Measurements from ENCODE around the gene NDUFAF7. TPM values are rescaled to one million over a fixed set of nuclear protein-coding genes. Genes with fewer than 3 reads are reported as not detected.

NDUFAF7 gene
- total RNA-seq, 4 donors from 2014 or later = 1.9 to 21.6 (median 16.5) TPM

DNA sequence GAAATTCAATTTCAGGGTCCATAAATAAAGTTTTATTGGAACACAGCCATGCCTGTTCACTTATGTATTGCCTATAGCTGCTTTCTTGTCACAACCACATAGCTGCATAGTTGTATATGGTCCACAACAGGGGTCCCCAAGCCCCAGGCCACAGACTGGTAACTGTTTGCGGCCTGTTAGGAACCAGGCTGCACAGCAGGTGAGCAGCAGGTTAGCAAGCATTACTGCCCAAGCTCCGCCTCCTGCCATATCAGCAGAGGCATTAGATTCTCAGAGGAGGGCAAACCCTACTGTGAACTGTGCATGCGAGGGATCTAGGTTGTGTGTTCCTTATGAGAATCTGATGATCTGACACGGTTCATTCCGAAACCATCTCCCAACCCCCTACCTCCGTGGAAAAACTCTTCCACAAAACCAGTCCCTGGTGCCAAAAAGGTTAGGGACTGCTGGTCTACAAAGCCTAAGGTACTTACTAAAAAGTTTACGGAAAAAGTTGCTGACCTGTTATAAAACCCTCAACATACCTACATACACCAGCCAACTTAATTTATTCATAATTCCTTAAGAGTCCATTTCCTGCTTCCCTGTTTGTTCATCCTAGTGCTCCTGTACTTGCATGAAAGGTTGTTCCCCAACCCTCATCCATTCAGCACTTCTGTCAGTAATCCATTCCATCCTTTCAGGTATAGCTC is 40.1 kb downstream of the NDUFAF7 start:
- 80 to 85% methylated on average over 1 to 7 of the region's 7 CpGs for WGBS, 2 donors (ENCODE audit: low coverage in 1 of 2)
- intact Hi-C loops (cut with DNase I; ENCODE audit: low total_unique reads) (no loop called here), in situ Hi-C loops (cut with MboI; ENCODE audit: low pct_ligation_motif_present in 1 of 4, low pct_unique_long_range_greater_than_20kb in 1 of 4, low sequenced_read_pairs in 3 of 4) (no loop called here)
- no peak overlapping the region for H3K4me3 ChIP-seq
- no peaks in the 10 kb centered on the region for H3K9me3 ChIP-seq
- peaks cover 0 to 30% (median 8%) of the 10 kb centered on the region in 4 donors for H3K36me3 ChIP-seq
- DNase-seq = no peak
- TF ChIP-seq POLR2AphosphoS5 (IDR thresholded peaks at IDR 0.05) = no peak
- no peak for TF ChIP-seq EP300 (IDR thresholded peaks at IDR 0.05; ENCODE audit: low read depth)
- TF ChIP-seq, protein P1, sequence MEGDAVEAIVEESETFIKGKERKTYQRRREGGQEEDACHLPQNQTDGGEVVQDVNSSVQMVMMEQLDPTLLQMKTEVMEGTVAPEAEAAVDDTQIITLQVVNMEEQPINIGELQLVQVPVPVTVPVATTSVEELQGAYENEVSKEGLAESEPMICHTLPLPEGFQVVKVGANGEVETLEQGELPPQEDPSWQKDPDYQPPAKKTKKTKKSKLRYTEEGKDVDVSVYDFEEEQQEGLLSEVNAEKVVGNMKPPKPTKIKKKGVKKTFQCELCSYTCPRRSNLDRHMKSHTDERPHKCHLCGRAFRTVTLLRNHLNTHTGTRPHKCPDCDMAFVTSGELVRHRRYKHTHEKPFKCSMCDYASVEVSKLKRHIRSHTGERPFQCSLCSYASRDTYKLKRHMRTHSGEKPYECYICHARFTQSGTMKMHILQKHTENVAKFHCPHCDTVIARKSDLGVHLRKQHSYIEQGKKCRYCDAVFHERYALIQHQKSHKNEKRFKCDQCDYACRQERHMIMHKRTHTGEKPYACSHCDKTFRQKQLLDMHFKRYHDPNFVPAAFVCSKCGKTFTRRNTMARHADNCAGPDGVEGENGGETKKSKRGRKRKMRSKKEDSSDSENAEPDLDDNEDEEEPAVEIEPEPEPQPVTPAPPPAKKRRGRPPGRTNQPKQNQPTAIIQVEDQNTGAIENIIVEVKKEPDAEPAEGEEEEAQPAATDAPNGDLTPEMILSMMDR (IDR thresholded peaks at IDR 0.05) = no peak
- no peak for TF ChIP-seq POLR2A (IDR thresholded peaks at IDR 0.05)
- peaks cover 0 to 5% (median 0%) of the 10 kb centered on the region in 4 donors for H3K4me1 ChIP-seq
- H3K27ac ChIP-seq = no peak overlapping the region
- H3K27me3 ChIP-seq = no peaks in the 10 kb centered on the region

DNA sequence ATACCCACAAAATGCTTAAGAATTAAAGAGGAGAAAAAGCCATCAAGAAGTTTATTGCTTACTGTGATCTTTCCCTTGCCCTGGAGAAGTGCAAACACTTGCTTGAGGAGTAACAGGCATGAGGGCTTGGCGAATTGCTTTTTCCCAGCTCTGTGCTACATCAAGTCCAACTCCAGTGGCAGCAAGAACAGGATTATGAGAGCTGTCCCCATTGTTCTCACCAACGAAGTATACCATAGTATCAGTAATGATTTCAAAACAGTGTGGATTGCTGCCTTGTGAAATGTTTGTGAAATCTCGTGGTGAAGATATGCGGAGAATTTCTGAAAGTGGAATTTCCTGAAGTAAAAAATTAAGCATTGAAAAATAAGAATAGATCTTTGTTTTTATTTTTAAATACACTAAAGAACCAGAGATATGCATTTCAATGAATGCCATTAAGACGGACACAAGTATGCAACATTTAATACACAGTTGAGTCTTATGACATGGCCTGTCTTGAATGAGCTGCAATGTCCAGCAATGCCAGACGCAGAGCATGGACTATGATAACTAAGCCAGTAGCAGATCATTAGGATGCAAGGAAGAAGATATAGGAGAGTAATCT is 43.0 kb downstream of the NDUFAF7 start:
- Histone ChIP-seq H3K4me3 (no peak overlapping the region), H3K27ac (peak overlapping the region in 3 of 4 donors; percentile 24 to 32 (median 31)), H3K36me3 (peaks cover 0 to 28% (median 9%) of the 10 kb centered on the region in 4 donors), H3K4me1 (peaks cover 0 to 5% (median 0%) of the 10 kb centered on the region in 4 donors), H3K9me3 (no peaks in the 10 kb centered on the region), H3K27me3 (no peaks in the 10 kb centered on the region)
- intact Hi-C loops (cut with DNase I; ENCODE audit: low total_unique reads) (no loop called here), in situ Hi-C loops (cut with MboI; ENCODE audit: low pct_ligation_motif_present in 1 of 4, low pct_unique_long_range_greater_than_20kb in 1 of 4, low sequenced_read_pairs in 3 of 4) (no loop called here)
- WGBS, 2 donors (ENCODE audit: low coverage in 1 of 2) = 56 to 82% methylated on average over 5 to 6 of the region's 6 CpGs
- no peak for DNase-seq
- TF ChIP-seq, protein P1 (IDR thresholded peaks at IDR 0.05) = no peak
- peak in 2 of 3 donors; percentile 24 to 80 for TF ChIP-seq POLR2AphosphoS5 (IDR thresholded peaks at IDR 0.05)
- TF ChIP-seq EP300 (IDR thresholded peaks at IDR 0.05; ENCODE audit: low read depth) = no peak
- TF ChIP-seq POLR2A (IDR thresholded peaks at IDR 0.05) = no peak

DNA sequence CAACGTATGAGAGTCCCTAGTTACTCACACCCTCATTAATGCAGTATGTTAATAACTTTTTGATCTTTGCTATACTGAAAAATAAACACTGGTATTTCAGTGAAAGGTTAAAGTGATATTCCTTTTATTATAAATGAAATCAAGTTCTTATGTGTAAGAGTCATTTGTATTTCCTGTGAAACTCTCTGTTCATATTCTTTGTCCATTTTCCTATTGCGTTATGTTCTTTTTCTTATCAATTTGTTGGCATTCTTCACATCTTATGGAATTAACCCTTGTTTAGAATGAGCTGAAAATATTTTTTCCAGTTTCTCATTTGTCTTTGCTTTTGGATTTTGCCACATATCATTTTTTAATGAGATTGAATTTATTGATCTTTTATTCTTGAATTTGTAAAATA is 44.8 kb downstream of the NDUFAF7 start:
- H3K27ac ChIP-seq = no peak overlapping the region
- in situ Hi-C loops (cut with MboI; ENCODE audit: low pct_ligation_motif_present in 1 of 4, low pct_unique_long_range_greater_than_20kb in 1 of 4, low sequenced_read_pairs in 3 of 4) = no loop called here
- H3K9me3 ChIP-seq = no peaks in the 10 kb centered on the region
- no peaks in the 10 kb centered on the region for H3K27me3 ChIP-seq
- no peak overlapping the region for H3K4me3 ChIP-seq
- TF ChIP-seq POLR2A (IDR thresholded peaks at IDR 0.05) (no peak), EP300 (IDR thresholded peaks at IDR 0.05; ENCODE audit: low read depth) (no peak), POLR2AphosphoS5 (IDR thresholded peaks at IDR 0.05) (no peak)
- TF ChIP-seq, protein P1 (IDR thresholded peaks at IDR 0.05) = no peak
- H3K36me3 ChIP-seq = peaks cover 0 to 25% (median 11%) of the 10 kb centered on the region in 4 donors
- peaks cover 0 to 5% (median 0%) of the 10 kb centered on the region in 4 donors for H3K4me1 ChIP-seq
- intact Hi-C loops (cut with DNase I; ENCODE audit: low total_unique reads) = no loop called here
- DNase-seq = no peak
- WGBS, 2 donors (ENCODE audit: low coverage in 1 of 2) = 86 to 90% methylated on average over 2 of the region's 2 CpGs

DNA sequence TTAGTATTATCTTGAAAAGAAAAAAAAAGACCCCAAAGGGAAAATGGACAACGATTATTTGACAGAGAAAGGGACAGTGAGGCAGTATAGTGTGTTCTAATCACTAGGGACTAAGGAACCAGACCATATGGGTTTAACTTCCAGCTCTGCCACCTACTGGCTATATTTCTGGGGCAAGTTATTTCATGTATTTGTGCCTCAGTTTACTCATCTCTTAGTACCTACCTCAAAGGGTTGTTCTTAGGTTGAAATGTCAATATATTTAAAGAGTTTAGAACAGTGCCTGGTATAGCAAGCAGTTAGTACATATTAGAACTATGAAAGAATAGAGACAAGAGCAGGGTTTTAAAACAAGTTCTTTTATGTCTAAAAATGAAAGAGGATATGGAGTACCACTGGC is 50.5 kb downstream of the NDUFAF7 start:
- no peak for DNase-seq
- 90 to 100% methylated on average over 1 of the region's 1 CpG for WGBS, 2 donors (ENCODE audit: low coverage in 1 of 2)
- intact Hi-C loops (cut with DNase I; ENCODE audit: low total_unique reads) = no loop called here
- no peaks in the 10 kb centered on the region for H3K27me3 ChIP-seq
- H3K9me3 ChIP-seq = no peaks in the 10 kb centered on the region
- TF ChIP-seq POLR2AphosphoS5 (IDR thresholded peaks at IDR 0.05) = no peak
- no peak for TF ChIP-seq EP300 (IDR thresholded peaks at IDR 0.05; ENCODE audit: low read depth)
- TF ChIP-seq, protein P1 (IDR thresholded peaks at IDR 0.05) = no peak
- no peak for TF ChIP-seq POLR2A (IDR thresholded peaks at IDR 0.05)
- peaks cover 0 to 23% (median 8%) of the 10 kb centered on the region in 4 donors for H3K36me3 ChIP-seq
- in situ Hi-C loops (cut with MboI; ENCODE audit: low pct_ligation_motif_present in 1 of 4, low pct_unique_long_range_greater_than_20kb in 1 of 4, low sequenced_read_pairs in 3 of 4) = no loop called here
- no peak overlapping the region for H3K27ac ChIP-seq
- no peak overlapping the region for H3K4me3 ChIP-seq
- H3K4me1 ChIP-seq = no peaks in the 10 kb centered on the region

Data from transverse colon (tissue), 4 donors.